Skeletal muscle cell (primary cell): ENCODE measurements around the gene PRRT3.
"Not testable (repeated sequence)": the region's sequence is repeated elsewhere in the genome, so short reads cannot be mapped to it uniquely, and the experiment has no call there.

Source experiments
- DNase-seq: peaks from one replicate; pipeline ENCODE4 v3.0.0-alpha.2; 2010; ENCODE audit warnings: low read depth
- H3K4me3 ChIP-seq: 2 replicates; pipeline ENCODE4 v1.5.1; 2011; ENCODE audit warnings: low read depth, mild to moderate bottlenecking, control low read depth, low read length, moderate library complexity

PRRT3 gene

DNA sequence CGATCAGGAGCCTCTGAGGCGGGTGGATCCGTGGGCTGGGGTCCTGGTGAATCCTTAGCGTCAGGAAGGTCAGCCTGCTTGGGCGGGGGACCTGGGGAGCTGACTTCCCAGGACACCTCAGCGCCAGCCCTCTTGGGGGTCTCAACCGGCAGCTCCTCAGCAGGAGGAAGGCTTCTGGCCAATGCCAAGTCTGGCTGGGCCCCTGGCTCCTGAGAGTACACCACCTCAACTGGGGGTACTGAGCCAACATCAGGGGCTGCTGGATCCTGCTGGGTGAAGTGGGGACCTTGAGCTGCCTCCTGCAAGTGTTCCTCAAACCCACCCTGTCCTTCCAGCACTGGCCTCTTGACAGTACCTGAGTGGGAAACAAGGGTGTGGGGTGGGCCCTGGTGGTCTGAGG is 3.1 kb downstream of the PRRT3 start:
- no peak overlapping the region for H3K4me3 ChIP-seq
- DNase-seq = no peak

GRCh38 chr3:9948586-9948985 is 3.6 kb downstream of the PRRT3 start:
- H3K4me3 ChIP-seq = no peak overlapping the region
- DNase-seq = no peak

GRCh38 chr3:9947025-9947995 is 4.9 kb downstream of the PRRT3 start:
- peak overlapping the region; percentile 52 for H3K4me3 ChIP-seq
- DNase-seq = no peak

DNA sequence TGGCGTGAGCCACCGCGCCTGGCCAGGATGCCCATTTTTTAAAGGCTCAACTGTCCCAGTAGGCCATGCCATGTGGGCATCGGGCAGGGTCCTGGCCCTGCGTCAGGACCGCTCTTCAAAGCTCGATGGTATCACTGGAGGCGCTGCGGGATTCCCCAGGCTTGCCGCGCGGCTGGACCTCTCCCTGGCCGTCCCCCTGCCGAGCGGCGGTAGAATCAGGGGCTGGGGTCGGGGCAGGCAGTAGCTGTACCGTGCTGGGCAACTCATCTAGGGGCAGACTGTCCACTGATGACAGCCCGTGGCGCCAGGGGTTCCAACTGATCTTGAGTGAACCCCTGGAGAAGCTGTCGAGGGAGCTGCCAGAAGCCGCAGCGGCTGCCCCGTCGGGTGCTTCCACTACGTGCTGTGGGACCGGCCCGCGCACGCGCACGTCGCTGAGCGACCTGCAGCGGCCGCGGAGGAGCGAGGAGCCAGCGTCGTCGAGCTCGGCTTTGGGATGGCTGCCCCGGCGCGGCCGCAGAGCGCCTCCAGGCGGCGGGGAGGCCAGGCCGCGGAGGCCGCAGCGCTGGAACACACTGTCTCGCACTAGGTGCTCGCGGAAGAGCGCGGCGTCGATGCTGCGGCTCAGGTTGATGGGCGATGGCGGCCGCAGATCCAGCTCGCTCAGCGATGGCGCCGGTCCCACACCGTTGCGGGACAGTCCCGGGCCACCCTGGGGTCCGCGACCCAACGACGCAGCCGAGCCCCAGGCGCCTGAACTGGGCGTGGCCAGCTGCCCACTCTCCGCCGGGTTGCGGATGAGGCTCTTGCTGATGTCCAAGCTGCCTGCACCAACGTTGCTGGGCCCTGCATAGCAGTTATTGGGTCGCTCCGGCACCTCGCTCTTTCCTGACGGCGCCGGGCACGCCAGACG is 5.8 kb downstream of the PRRT3 start:
- DNase-seq = peak; percentile 67
- peak overlapping the region; percentile 52 for H3K4me3 ChIP-seq

DNA sequence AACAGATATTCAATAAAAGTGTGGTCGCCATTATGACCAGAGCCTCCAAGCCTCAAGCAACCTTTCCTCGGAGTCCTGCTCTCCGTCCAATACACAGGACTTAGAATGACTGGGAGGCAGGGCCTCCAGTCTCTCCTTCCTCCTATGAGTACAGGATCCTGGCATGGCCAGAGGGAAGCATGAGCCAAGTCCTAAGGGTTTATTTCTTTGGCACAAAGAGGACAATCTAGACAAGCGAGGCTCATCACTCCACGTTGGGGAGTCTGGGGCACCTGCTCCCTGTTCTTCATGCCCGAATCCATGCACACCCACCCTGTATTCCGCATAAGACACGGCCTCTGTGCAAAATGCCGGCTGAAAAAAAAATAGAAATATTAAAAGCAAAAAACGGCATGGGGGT is 6.8 kb downstream of the PRRT3 start:
- DNase-seq = no peak
- H3K4me3 ChIP-seq = peak overlapping the region; percentile 52

DNA sequence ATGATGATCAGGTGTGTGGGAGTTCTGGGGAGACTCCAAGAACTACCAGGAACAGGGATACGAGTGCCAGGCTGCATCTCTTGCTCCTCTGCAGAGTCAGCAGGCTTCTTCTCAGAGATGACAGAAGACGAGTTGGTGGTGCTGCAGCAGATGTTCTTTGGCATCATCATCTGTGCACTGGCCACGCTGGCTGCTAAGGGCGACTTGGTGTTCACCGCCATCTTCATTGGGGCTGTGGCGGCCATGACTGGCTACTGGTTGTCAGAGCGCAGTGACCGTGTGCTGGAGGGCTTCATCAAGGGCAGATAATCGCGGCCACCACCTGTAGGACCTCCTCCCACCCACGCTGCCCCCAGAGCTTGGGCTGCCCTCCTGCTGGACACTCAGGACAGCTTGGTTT is 7.9 kb downstream of the PRRT3 start:
- DNase-seq = no peak
- H3K4me3 ChIP-seq = no peak overlapping the region

- no peak overlapping the region for H3K4me3 ChIP-seq
- no peak for DNase-seq
Observed at GRCh38 chr3:9942934-9943690, 9.1 kb downstream of the PRRT3 start.

- H3K4me3 ChIP-seq = no peak overlapping the region
- no peak for DNase-seq
Observed at GRCh38 chr3:9942164-9942563, 10.0 kb downstream of the PRRT3 start.

GRCh38 chr3:9940746-9941145 is 11.5 kb downstream of the PRRT3 start:
- no peak for DNase-seq
- no peak overlapping the region for H3K4me3 ChIP-seq

GRCh38 chr3:9939906-9940305 is 12.3 kb downstream of the PRRT3 start:
- not testable (repeated sequence) for DNase-seq, H3K4me3 ChIP-seq

GRCh38 chr3:9938966-9939365 is 13.2 kb downstream of the PRRT3 start:
- DNase-seq = no peak
- H3K4me3 ChIP-seq = no peak overlapping the region

DNA sequence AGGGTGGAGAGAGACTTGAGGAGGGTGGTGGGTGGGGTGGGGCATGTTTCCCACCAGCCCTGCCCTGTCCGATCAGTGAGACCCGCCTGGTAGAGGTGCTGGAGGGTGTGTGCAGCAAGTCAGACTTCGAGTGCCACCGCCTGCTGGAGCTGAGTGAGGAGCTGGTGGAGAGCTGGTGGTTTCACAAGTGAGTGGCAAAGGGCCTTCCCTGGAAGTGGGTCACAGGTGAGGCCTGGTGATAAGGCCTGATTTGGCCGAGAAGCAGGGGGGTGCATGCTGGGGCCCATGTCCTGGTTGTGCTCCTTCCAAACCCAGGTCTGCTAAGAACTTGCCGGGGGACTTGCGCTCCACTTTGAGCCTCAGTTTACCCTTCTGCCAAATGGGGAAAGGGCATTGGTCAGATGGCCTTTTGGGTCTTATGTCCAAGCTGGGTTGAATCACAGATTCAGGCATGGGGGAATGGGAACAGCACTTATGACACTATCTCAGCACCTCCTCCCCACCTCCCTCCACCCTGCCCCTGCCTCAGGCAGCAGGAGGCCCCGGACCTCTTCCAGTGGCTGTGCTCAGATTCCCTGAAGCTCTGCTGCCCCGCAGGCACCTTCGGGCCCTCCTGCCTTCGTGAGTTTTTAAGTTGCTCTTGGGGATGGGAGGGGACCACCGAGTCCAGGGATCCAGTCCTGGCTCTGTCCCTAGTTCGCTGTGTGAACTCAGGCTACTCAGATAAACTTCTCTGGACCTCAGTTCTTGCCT is 14.5 kb downstream of the PRRT3 start:
- DNase-seq = no peak
- no peak overlapping the region for H3K4me3 ChIP-seq

GRCh38 chr3:9935966-9936510 is 16.2 kb downstream of the PRRT3 start:
- no peak overlapping the region for H3K4me3 ChIP-seq
- no peak for DNase-seq

GRCh38 chr3:9934993-9935392 is 17.2 kb downstream of the PRRT3 start:
- peak overlapping the region; percentile 67 for H3K4me3 ChIP-seq
- no peak for DNase-seq

DNA sequence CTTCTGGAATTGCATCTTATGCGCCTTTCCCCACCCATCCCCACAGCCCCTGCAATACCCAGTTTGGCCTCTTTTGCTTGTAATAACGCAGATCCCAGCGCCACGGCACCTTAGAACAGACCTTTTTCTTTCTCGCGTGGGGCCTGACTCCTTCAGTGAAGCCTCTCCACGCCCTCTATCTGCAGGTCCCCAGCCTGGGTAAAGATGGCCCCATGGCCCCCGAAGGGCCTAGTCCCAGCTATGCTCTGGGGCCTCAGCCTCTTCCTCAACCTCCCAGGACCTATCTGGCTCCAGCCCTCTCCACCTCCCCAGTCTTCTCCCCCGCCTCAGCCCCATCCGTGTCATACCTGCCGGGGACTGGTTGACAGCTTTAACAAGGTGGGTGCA is 18.0 kb downstream of the PRRT3 start:
- no peak for DNase-seq
- H3K4me3 ChIP-seq = peak overlapping the region; percentile 67

DNA sequence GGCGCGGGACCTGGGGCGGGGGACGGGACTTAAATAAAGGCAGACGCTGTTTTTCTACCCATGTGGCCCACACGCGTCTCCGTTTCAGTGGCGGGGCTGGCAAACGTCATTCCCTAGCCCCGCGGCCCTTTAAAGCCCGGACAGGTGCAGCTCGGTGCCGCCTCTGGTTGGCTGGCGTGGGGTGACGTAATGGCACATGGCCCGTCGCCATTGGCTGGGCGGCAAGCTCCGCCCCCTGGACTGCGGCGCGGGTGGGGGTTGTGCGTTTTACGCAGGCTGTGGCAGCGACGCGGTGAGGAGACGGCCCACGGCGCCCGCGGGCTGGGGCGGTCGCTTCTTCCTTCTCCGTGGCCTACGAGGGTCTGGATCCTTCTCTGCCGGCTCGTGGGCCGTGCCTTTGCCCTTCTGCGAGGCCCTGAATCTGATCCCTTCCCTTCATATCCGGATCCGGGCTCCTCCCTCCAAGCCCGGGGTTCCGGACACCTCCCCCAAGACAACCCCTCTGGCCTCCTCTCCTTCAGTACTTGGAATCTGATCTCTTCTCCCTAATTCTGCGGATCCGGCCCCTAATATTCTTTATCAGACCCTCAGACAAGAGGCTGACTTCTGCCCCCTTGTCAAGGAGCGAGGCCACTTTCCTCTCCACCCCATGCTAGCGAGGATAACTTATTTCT is 18.5 kb downstream of the PRRT3 start, which contains the start of gene CRELD1:
Gene CRELD1 (plus strand): TSS at position 274 of the 674 bp plus-strand sequence. CDS start 605 bp downstream, outside the sequence.
- peak; percentile 78 for DNase-seq
- H3K4me3 ChIP-seq = peak within 1 kb of the TSS; percentile 67

DNA sequence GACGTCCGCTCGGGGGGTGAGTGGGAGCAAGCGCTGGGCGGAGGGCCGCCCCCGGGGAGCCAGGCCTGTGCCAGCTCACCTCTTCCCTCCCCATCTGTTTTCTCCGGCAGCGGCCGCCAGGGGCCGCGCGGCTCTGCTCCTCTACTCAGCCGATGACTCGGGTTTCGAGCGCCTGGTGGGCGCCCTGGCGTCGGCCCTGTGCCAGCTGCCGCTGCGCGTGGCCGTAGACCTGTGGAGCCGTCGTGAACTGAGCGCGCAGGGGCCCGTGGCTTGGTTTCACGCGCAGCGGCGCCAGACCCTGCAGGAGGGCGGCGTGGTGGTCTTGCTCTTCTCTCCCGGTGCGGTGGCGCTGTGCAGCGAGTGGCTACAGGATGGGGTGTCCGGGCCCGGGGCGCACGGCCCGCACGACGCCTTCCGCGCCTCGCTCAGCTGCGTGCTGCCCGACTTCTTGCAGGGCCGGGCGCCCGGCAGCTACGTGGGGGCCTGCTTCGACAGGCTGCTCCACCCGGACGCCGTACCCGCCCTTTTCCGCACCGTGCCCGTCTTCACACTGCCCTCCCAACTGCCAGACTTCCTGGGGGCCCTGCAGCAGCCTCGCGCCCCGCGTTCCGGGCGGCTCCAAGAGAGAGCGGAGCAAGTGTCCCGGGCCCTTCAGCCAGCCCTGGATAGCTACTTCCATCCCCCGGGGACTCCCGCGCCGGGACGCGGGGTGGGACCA is 19.2 kb downstream of the PRRT3 start:
- DNase-seq = no peak
- peak overlapping the region; percentile 67 for H3K4me3 ChIP-seq

DNA sequence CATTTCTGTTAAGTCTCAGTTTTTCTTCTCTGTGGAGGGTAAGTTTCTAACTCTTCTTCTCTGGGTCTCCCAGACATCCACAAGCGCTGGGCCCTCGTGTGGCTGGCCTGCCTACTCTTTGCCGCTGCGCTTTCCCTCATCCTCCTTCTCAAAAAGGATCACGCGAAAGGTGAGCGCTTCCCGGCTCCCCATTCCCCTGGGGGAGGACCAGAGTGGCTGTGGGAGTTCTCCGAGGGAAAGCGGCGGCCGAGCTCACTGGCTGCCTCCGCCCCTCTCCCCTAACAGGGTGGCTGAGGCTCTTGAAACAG is 19.7 kb downstream of the PRRT3 start:
- peak overlapping the region; percentile 67 for H3K4me3 ChIP-seq
- no peak for DNase-seq
